IPS-20b (cell line): ENCODE results near the gene BSCL2.

Experiments used
- H3K27ac ChIP-seq: one replicate; pipeline ENCODE4 v1.5.1; 2013; ENCODE audit warnings: low read length
- H3K27me3 ChIP-seq: 2 replicates; pipeline ENCODE4 v1.6.1; 2013; ENCODE audit warnings: mild to moderate bottlenecking, low read length, inconsistent platforms; ENCODE audit not compliant: insufficient read depth
- H3K36me3 ChIP-seq: 2 replicates; pipeline ENCODE4 v1.6.1; 2013; ENCODE audit warnings: low read depth, mild to moderate bottlenecking, inconsistent platforms, low read length, moderate library complexity; ENCODE audit not compliant: insufficient read depth
- H3K4me1 ChIP-seq: 2 replicates; pipeline ENCODE4 v1.6.1; 2013; ENCODE audit warnings: mild to moderate bottlenecking, control low read depth, inconsistent platforms, low read length, moderate library complexity; ENCODE audit not compliant: insufficient read depth
- H3K4me3 ChIP-seq: 2 replicates; pipeline ENCODE4 v1.5.1; 2013; ENCODE audit warnings: mild to moderate bottlenecking, low read length, inconsistent platforms
- H3K9ac ChIP-seq: 2 replicates; pipeline ENCODE4 v1.6.1; 2013; ENCODE audit warnings: low read depth, mild to moderate bottlenecking, inconsistent platforms, low read length, moderate library complexity
- H3K9me3 ChIP-seq: 2 replicates; pipeline ENCODE4 v1.6.1; 2013; ENCODE audit warnings: mild to moderate bottlenecking, low read depth, low read length, inconsistent platforms; ENCODE audit not compliant: insufficient read depth

BSCL2 gene

GRCh38 chr11:62728171-62728988 is 21.2 kb upstream of the BSCL2 start, which contains the start of gene TTC9C:
Gene TTC9C (plus strand): TSS chr11:62728486. CDS start chr11:62728849, 363 bp downstream.
- Histone ChIP-seq H3K4me3 (peak within 1 kb of the TSS; percentile 92), H3K9ac (peak within 1 kb of the TSS; percentile 94), H3K9me3 (no peaks in the 10 kb centered on the region), H3K27ac (peak within 1 kb of the TSS; percentile 91), H3K4me1 (peaks cover 7% of the 10 kb centered on the region; the same call in 1 of the 2 replicates), H3K36me3 (peaks cover 29% of the 10 kb centered on the region), H3K27me3 (no peaks in the 10 kb centered on the region)

- Histone ChIP-seq H3K27me3 (no peaks in the 10 kb centered on the region), H3K9ac (peak overlapping the region; percentile 94), H3K9me3 (no peaks in the 10 kb centered on the region), H3K27ac (peak overlapping the region; percentile 91), H3K4me1 (peaks cover 7% of the 10 kb centered on the region; the same call in 1 of the 2 replicates), H3K36me3 (peaks cover 29% of the 10 kb centered on the region), H3K4me3 (peak overlapping the region; percentile 92)
These were observed 20.6 kb upstream of the BSCL2 start for GRCh38 chr11:62727872-62728170.

- H3K36me3 ChIP-seq: peaks cover 32% of the 10 kb centered on the region
- peaks cover 7% of the 10 kb centered on the region; the same call in 1 of the 2 replicates for H3K4me1 ChIP-seq
These were observed 20.1 kb upstream of the BSCL2 start, which contains the start of gene HNRNPUL2 for GRCh38 chr11:62727165-62727871. Gene HNRNPUL2 (minus strand): TSS chr11:62727457. CDS start chr11:62727156, 301 bp downstream.

GRCh38 chr11:62726915-62727164 is 19.6 kb upstream of the BSCL2 start:
- peaks cover 37% of the 10 kb centered on the region for H3K36me3 ChIP-seq
- peaks cover 7% of the 10 kb centered on the region; the same call in 1 of the 2 replicates for H3K4me1 ChIP-seq

More at GRCh38 chr11:62727165-62727871, 20.1 kb upstream of the BSCL2 start, which contains the start of gene HNRNPUL2:
- Histone ChIP-seq H3K4me3 (peak within 1 kb of the TSS; percentile 92), H3K9ac (peak within 1 kb of the TSS; percentile 94), H3K27me3 (no peaks in the 10 kb centered on the region), H3K9me3 (no peaks in the 10 kb centered on the region), H3K27ac (peak within 1 kb of the TSS; percentile 91)

GRCh38 chr11:62726156-62726914 is 19.1 kb upstream of the BSCL2 start:
- Histone ChIP-seq H3K4me3 (peak overlapping the region; percentile 92), H3K9me3 (no peaks in the 10 kb centered on the region), H3K36me3 (peaks cover 40% of the 10 kb centered on the region), H3K4me1 (peaks cover 7% of the 10 kb centered on the region; the same call in 1 of the 2 replicates), H3K27me3 (no peaks in the 10 kb centered on the region), H3K27ac (no peak overlapping the region), H3K9ac (peak overlapping the region; percentile 94)

More at GRCh38 chr11:62726915-62727164, 19.6 kb upstream of the BSCL2 start:
- no peaks in the 10 kb centered on the region for H3K9me3 ChIP-seq
- peak overlapping the region; percentile 94; the same call in 1 of the 2 replicates for H3K9ac ChIP-seq
- no peaks in the 10 kb centered on the region for H3K27me3 ChIP-seq
- peak overlapping the region; percentile 84 for H3K27ac ChIP-seq
- peak overlapping the region; percentile 92 for H3K4me3 ChIP-seq

- H3K36me3 ChIP-seq: peaks cover 43% of the 10 kb centered on the region
- H3K27me3 ChIP-seq: no peaks in the 10 kb centered on the region
- H3K9me3 ChIP-seq: no peaks in the 10 kb centered on the region
- H3K9ac ChIP-seq: peak overlapping the region; percentile 94
- no peak overlapping the region for H3K27ac ChIP-seq
- peak overlapping the region; percentile 92 for H3K4me3 ChIP-seq
- H3K4me1 ChIP-seq: peaks cover 7% of the 10 kb centered on the region; the same call in 1 of the 2 replicates
These were observed 18.4 kb upstream of the BSCL2 start for GRCh38 chr11:62725646-62726045.

- Histone ChIP-seq H3K27ac (no peak overlapping the region), H3K9me3 (no peaks in the 10 kb centered on the region), H3K9ac (no peak overlapping the region), H3K27me3 (no peaks in the 10 kb centered on the region), H3K36me3 (peaks cover 58% of the 10 kb centered on the region), H3K4me3 (peak overlapping the region; percentile 92; the same call in 1 of the 2 replicates), H3K4me1 (peaks cover 7% of the 10 kb centered on the region; the same call in 1 of the 2 replicates)
These were observed 16.9 kb upstream of the BSCL2 start for GRCh38 chr11:62724171-62724570.

GRCh38 chr11:62721994-62722393 is 14.8 kb upstream of the BSCL2 start:
- Histone ChIP-seq H3K9me3 (no peaks in the 10 kb centered on the region), H3K27me3 (no peaks in the 10 kb centered on the region), H3K27ac (no peak overlapping the region), H3K4me1 (peaks cover 7% of the 10 kb centered on the region; the same call in 1 of the 2 replicates), H3K4me3 (no peak overlapping the region), H3K9ac (no peak overlapping the region), H3K36me3 (peaks cover 80% of the 10 kb centered on the region)

GRCh38 chr11:62719302-62719978 is 12.2 kb upstream of the BSCL2 start:
- Histone ChIP-seq H3K36me3 (peaks cover 99% of the 10 kb centered on the region), H3K4me3 (no peak overlapping the region), H3K9ac (no peak overlapping the region), H3K27me3 (no peaks in the 10 kb centered on the region), H3K27ac (no peak overlapping the region), H3K9me3 (no peaks in the 10 kb centered on the region), H3K4me1 (peaks cover 4% of the 10 kb centered on the region; the same call in 1 of the 2 replicates)

GRCh38 chr11:62716816-62717215 is 9.6 kb upstream of the BSCL2 start:
- Histone ChIP-seq H3K4me1 (peaks cover 4% of the 10 kb centered on the region; the same call in 1 of the 2 replicates), H3K27me3 (no peaks in the 10 kb centered on the region), H3K36me3 (peaks cover 96% of the 10 kb centered on the region), H3K9me3 (no peaks in the 10 kb centered on the region), H3K27ac (no peak overlapping the region), H3K9ac (no peak overlapping the region), H3K4me3 (no peak overlapping the region)

GRCh38 chr11:62716206-62716605 is 9.0 kb upstream of the BSCL2 start:
- Histone ChIP-seq H3K9me3 (no peaks in the 10 kb centered on the region), H3K4me1 (peaks cover 4% of the 10 kb centered on the region; the same call in 1 of the 2 replicates), H3K27me3 (no peaks in the 10 kb centered on the region), H3K36me3 (peaks cover 96% of the 10 kb centered on the region), H3K4me3 (no peak overlapping the region), H3K27ac (no peak overlapping the region), H3K9ac (no peak overlapping the region)
